Endothelial cell of umbilical vein (primary cell): Measurements from ENCODE around the gene ARHGEF11. TPM values are rescaled to one million over a fixed set of nuclear protein-coding genes. Genes with fewer than 3 reads are reported as not detected.

ENCODE experiments used
- BruUV-seq: library from RNA; stranded (reverse); fragments of 400-500 nt; replicated peaks from 2 replicates; lab custom pipeline; 2021; lab: Mats Ljungman, UMichigan
- CTCF ChIA-PET: fragments of 300-600, 350-600 bp; sonication (Branson Sonifier 250); formaldehyde crosslinking; loops from one replicate; lab custom pipeline; 2021; ENCODE audit warnings: antibody characterized with exemption, inconsistent platforms; lab: Charles Lee
- POLR2A ChIA-PET: fragments of 300-600, 350-600 bp; sonication (Branson Sonifier 250); formaldehyde crosslinking; loops from one replicate; lab custom pipeline; 2021; ENCODE audit warnings: antibody characterized with exemption, inconsistent platforms; lab: Charles Lee
- DNase-seq: peaks from one replicate; pipeline ENCODE4 v3.0.0-alpha.2; 2011; ENCODE audit warnings: low read depth, low spot score
- FAIRE-seq: peaks from 2 replicates; lab custom pipeline; 2011; peaks lifted over from hg19 to GRCh38; lab: Jason Lieb, UNC
- H2AFZ ChIP-seq: 2 replicates; pipeline ENCODE4 v1.6.0; 2012; ENCODE audit warnings: low read depth, low read length, control low read depth, inconsistent platforms
- H3K27ac ChIP-seq: 2 replicates; pipeline ENCODE4 v1.5.1; 2011; ENCODE audit warnings: low read depth, mild to moderate bottlenecking, control low read depth, low read length, moderate library complexity; ENCODE audit not compliant: insufficient read depth
- H3K27me3 ChIP-seq, 2 experiments: 2 replicates each; pipeline versions ENCODE4 v1.6.0 to v1.6.1; 2011; ENCODE audit warnings: low read length in 2 of 2, mixed read lengths in 1 of 2; ENCODE audit not compliant: control insufficient read depth in 2 of 2, insufficient read depth in 2 of 2
- H3K36me3 ChIP-seq, 2 experiments: 2 replicates in 1 of 2; 3 replicates in 1 of 2; pipeline ENCODE4 v1.5.1; 2011; ENCODE audit warnings: low read length in 2 of 2, mild to moderate bottlenecking in 1 of 2, moderate library complexity in 1 of 2; ENCODE audit not compliant: control insufficient read depth in 2 of 2, insufficient read depth in 2 of 2; ENCODE audit errors: extremely low read depth in 1 of 2
- H3K4me1 ChIP-seq: 3 replicates; pipeline ENCODE4 v1.5.1; 2011; ENCODE audit warnings: mild to moderate bottlenecking, low read length; ENCODE audit not compliant: control insufficient read depth, insufficient read depth; ENCODE audit errors: extremely low read depth
- H3K4me2 ChIP-seq: 2 replicates; pipeline ENCODE4 v1.6.1; 2011; ENCODE audit warnings: low read length, control low read depth, mixed read lengths; ENCODE audit not compliant: insufficient read depth
- H3K4me3 ChIP-seq, 3 experiments: fragments of 200-600 bp in 1 of 3; sonication (generic), shearing (Covaris generic) in 1 of 3; replicated peaks in 1 of 3; 2 replicates each; pipeline ENCODE4 v1.5.1; 2011 to 2016; ENCODE audit warnings: control low read depth in 3 of 3, low read length in 3 of 3, mild to moderate bottlenecking in 2 of 3, inconsistent platforms in 1 of 3, low read depth in 1 of 3, moderate library complexity in 1 of 3; ENCODE audit not compliant: insufficient read depth in 1 of 3
- H3K79me2 ChIP-seq: 2 replicates; pipeline ENCODE4 v1.6.0; 2012; ENCODE audit warnings: low read length, inconsistent platforms; ENCODE audit not compliant: control insufficient read depth, insufficient read depth
- H3K9ac ChIP-seq: replicated peaks from 2 replicates; pipeline ENCODE3; 2011; ENCODE audit warnings: low read length, control low read depth; ENCODE audit not compliant: insufficient read depth; ENCODE audit errors: extremely low read depth
- H3K9me1 ChIP-seq: replicated peaks from 3 replicates; pipeline ENCODE4 v1.6.0; 2011; ENCODE audit warnings: mild to moderate bottlenecking, low read length; ENCODE audit not compliant: control insufficient read depth, insufficient read depth; ENCODE audit errors: extremely low read depth
- H3K9me3 ChIP-seq: replicated peaks from 2 replicates; pipeline ENCODE4 v1.5.1; 2012; ENCODE audit warnings: low read length, inconsistent platforms; ENCODE audit not compliant: control insufficient read depth, insufficient read depth
- H4K20me1 ChIP-seq: replicated peaks from 2 replicates; pipeline ENCODE3; 2011; ENCODE audit warnings: mild to moderate bottlenecking, low read length; ENCODE audit not compliant: control insufficient read depth, insufficient read depth; ENCODE audit errors: extremely low read depth
- EZH2 ChIP-seq: IDR thresholded peaks from 2 replicates; pipeline ENCODE4 v1.6.1; 2012; ENCODE audit warnings: borderline replicate concordance, low read depth, mild to moderate bottlenecking, moderate library complexity, low read length, inconsistent platforms; ENCODE audit not compliant: severe bottlenecking
- FOS ChIP-seq: IDR thresholded peaks from 2 replicates; pipeline ENCODE4 v1.6.1; 2011; ENCODE audit warnings: mild to moderate bottlenecking, low read length, moderate library complexity, borderline replicate concordance; ENCODE audit not compliant: insufficient read depth
- GATA2 ChIP-seq: IDR thresholded peaks from 2 replicates; pipeline ENCODE4 v1.7.0; 2011; ENCODE audit warnings: low read depth, mild to moderate bottlenecking, moderate library complexity, mixed read lengths, low read length; ENCODE audit not compliant: insufficient read length, insufficient read depth
- JUN ChIP-seq: IDR thresholded peaks from 2 replicates; pipeline ENCODE4 v1.6.1; 2011; ENCODE audit warnings: borderline replicate concordance, low read depth; ENCODE audit not compliant: insufficient read length, insufficient read depth
- MAX ChIP-seq: IDR thresholded peaks from 2 replicates; pipeline ENCODE4 v1.6.1; 2011; ENCODE audit not compliant: insufficient read depth, insufficient read length
- MYC ChIP-seq: IDR thresholded peaks from one replicate; pipeline ENCODE4 v1.6.1; 2011; ENCODE audit warnings: mild to moderate bottlenecking, low read depth, low read length
- POLR2A ChIP-seq: IDR thresholded peaks from 2 replicates; pipeline ENCODE4 v1.6.1; 2012; ENCODE audit warnings: low read depth, mild to moderate bottlenecking, control low read depth, low read length
- POLR2AphosphoS5 ChIP-seq: IDR thresholded peaks from 2 replicates; pipeline ENCODE4 v1.6.1; 2012; ENCODE audit warnings: low read depth, mild to moderate bottlenecking, control low read depth, low read length, moderate library complexity; ENCODE audit not compliant: insufficient read depth
- dilution Hi-C: fragments of 300-500 bp; cut with MboI; formaldehyde crosslinking; loops from one replicate; pipeline ENCODE4 v1.15.0; 2019; ENCODE audit warnings: low sequenced_read_pairs; ENCODE audit not compliant: extremely low pct_ligation_motif_present
- intact Hi-C: fragments of 100-400 bp; cut with micrococcal nuclease; formaldehyde crosslinking; loops from one replicate; pipeline ENCODE4 v1.10.0; 2022
- polyA plus RNA-seq, 4 experiments: library from polyadenylated mRNA; depleted of rRNA in 3 of 4; stranded (reverse) in 3 of 4; unstranded in 1 of 4; fragments of >200 nt; gene quantifications; 2 replicates each; pipeline versions ENCODE4 v1.2.1 to v1.2.3, GENCODE V29; 2011 to 2012; ENCODE audit warnings: missing spikeins in 1 of 4
- total RNA-seq: library from RNA; stranded (reverse); gene quantifications from 2 replicates; pipeline ENCODE4 v1.2.3, GENCODE V29; 2021
- TF ChIP-seq, protein P1 (sequence below), 2 donors: IDR thresholded peaks; 1 replicate in 1 of 2; 2 replicates in 1 of 2; pipeline ENCODE4 v1.5.1; 2011; ENCODE audit warnings: low read length in 2 of 2, mild to moderate bottlenecking in 2 of 2, moderate library complexity in 2 of 2, control low read depth in 1 of 2, inconsistent platforms in 1 of 2, low read depth in 1 of 2; ENCODE audit not compliant: insufficient read depth in 1 of 2; ENCODE audit errors: extremely low read depth in 1 of 2

ARHGEF11 gene
- total and polyA plus RNA-seq, 2 donors (not counting 3 experiments of a cell fraction or from before 2014, with no cell fraction given), result 18.2 to 28.0 TPM

GRCh38 chr1:157001304-157001703 lies 44.2 kb downstream of the ARHGEF11 start:
- no peak for FAIRE-seq
- intact Hi-C loops (loop anchor here (5.0 kb wide), 1 partner anchor 41 kb away; no protein-coding TSS in a partner anchor), dilution Hi-C loops (no loop called here)
- H3K4me2 ChIP-seq, result no peak overlapping the region
- peaks cover 3% of the 10 kb centered on the region for H3K79me2 ChIP-seq
- H3K4me1 ChIP-seq, result peaks cover 20% of the 10 kb centered on the region
- no peak overlapping the region for H3K9ac ChIP-seq
- H3K9me3 ChIP-seq, result no peaks in the 10 kb centered on the region
- H3K36me3 ChIP-seq, result no peaks in the 10 kb centered on the region
- H3K4me3 ChIP-seq, result no peak overlapping the region
- POLR2A ChIA-PET, result no interaction called here
- BruUV-seq, result no TSS peak
- CTCF ChIA-PET, result interaction anchor here (1.1 to 1.6 kb wide), 3 partner anchors 8 to 38 kb away, joined by 3 to 5 read pairs (median 4); no protein-coding TSS in a partner anchor
- H3K9me1 ChIP-seq, result no peaks in the 10 kb centered on the region
- no peak overlapping the region for H3K27ac ChIP-seq
- no peak overlapping the region for H2AFZ ChIP-seq
- H4K20me1 ChIP-seq, result no peaks in the 10 kb centered on the region
- TF ChIP-seq MYC (no peak), GATA2 (no peak), MAX (no peak), EZH2 (no peak), POLR2A (no peak), FOS (no peak), POLR2AphosphoS5 (no peak), JUN (no peak)
- TF ChIP-seq, protein P1, sequence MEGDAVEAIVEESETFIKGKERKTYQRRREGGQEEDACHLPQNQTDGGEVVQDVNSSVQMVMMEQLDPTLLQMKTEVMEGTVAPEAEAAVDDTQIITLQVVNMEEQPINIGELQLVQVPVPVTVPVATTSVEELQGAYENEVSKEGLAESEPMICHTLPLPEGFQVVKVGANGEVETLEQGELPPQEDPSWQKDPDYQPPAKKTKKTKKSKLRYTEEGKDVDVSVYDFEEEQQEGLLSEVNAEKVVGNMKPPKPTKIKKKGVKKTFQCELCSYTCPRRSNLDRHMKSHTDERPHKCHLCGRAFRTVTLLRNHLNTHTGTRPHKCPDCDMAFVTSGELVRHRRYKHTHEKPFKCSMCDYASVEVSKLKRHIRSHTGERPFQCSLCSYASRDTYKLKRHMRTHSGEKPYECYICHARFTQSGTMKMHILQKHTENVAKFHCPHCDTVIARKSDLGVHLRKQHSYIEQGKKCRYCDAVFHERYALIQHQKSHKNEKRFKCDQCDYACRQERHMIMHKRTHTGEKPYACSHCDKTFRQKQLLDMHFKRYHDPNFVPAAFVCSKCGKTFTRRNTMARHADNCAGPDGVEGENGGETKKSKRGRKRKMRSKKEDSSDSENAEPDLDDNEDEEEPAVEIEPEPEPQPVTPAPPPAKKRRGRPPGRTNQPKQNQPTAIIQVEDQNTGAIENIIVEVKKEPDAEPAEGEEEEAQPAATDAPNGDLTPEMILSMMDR (IDR thresholded peaks at IDR 0.05; ENCODE audit: extremely low read depth in 1 of 2, insufficient read depth in 1 of 2, low read depth in 1 of 2, low read length in 2 of 2), result no peak
- no peaks in the 10 kb centered on the region for H3K27me3 ChIP-seq
- DNase-seq, result no peak
